Peyer's patch (tissue), 4 donors: ENCODE results near the gene BCR. TPM values are rescaled to one million over a fixed set of nuclear protein-coding genes. Genes with fewer than 3 reads are reported as not detected.

Source experiments
- DNase-seq, 3 donors: peaks; one replicate each; pipeline ENCODE4 v3.0.0-alpha.2; 2017 to 2019
- H3K27ac ChIP-seq, 4 donors: fragments of 200-600 bp; sonication (generic); one replicate each; pipeline ENCODE4 v1.5.1; 2016 to 2019
- H3K27me3 ChIP-seq, 2 donors: fragments of 200-600 bp; sonication (generic); one replicate each; pipeline ENCODE4 v1.5.1; 2019
- H3K36me3 ChIP-seq, 3 donors: fragments of 200-600 bp; sonication (generic); one replicate each; pipeline ENCODE4 v1.5.1; 2016 to 2019
- H3K4me1 ChIP-seq, 4 donors: fragments of 200-600 bp; sonication (generic); one replicate each; pipeline ENCODE4 v1.5.1; 2016 to 2019
- H3K4me3 ChIP-seq, 4 donors: fragments of 200-600 bp; sonication (generic); 1 replicate in 3 of 4; 2 replicates in 1 of 4; pipeline ENCODE4 v1.5.1; 2016 to 2019; ENCODE audit warnings: mild to moderate bottlenecking in 1 of 4
- H3K9me3 ChIP-seq, 4 donors: fragments of 200-600 bp; sonication (generic); one replicate each; pipeline ENCODE4 v1.5.1; 2016 to 2019; ENCODE audit warnings: mild to moderate bottlenecking in 1 of 4
- POLR2A ChIP-seq, 2 donors: fragments of 450-650 bp; IDR thresholded peaks; one replicate each; pipeline ENCODE4 v1.5.1; 2017; ENCODE audit warnings: antibody characterized with exemption in 2 of 2, mild to moderate bottlenecking in 2 of 2, moderate library complexity in 2 of 2
- total RNA-seq, 4 donors: library from RNA; depleted of rRNA; stranded (reverse); fragments of >200 nt; gene quantifications; one replicate each; pipeline ENCODE4 v1.1.0, GENCODE V29; 2016
- TF ChIP-seq, protein P1 (sequence below), 6 experiments: fragments of 450-650 bp in 4 of 6; fragments of 200-600 bp in 2 of 6; sonication (generic) in 1 of 6; IDR thresholded peaks; one replicate each; pipeline ENCODE4 v1.5.1; 2017 to 2019; ENCODE audit warnings: antibody characterized with exemption in 6 of 6, mild to moderate bottlenecking in 3 of 6, moderate library complexity in 1 of 6

Gene BCR
- total RNA-seq, 4 donors from 2014 or later = 55.8 to 86.9 (median 66.1) TPM

DNA sequence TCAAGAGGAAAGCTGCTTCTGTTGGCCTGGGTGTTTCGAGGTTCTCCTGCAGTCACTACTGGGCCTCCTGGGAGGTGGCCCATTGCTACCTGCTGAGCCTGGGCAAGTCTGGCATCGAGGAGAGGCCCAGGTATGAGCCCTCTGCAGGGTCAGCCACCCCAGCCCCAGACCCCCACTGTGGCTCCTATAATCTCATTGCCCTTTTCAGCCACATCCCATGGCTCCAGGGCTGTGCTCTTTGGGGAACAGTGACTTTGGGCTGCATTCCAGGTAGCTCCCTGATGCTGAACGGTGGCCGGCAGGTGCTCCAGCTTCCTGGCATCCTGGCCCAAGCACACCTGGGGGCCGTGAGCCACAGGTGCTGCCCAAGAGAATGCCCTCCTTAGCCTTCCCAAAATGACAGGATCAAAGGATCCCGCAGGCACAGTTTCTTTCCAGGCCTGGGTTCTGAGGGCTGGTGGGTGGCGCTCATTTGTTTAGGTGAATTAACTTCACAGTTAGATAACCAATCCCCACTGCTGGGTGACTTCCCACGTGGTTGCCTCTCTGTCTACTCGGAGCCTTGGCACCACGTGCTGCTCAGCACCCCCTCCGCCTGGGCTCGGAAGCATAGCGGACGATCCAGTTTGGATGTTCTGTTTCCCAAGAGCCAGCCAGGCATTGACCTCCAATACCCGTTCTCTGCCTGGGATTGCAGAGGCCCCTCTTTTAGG, 97.4 kb downstream of the BCR start:
- H3K36me3 ChIP-seq = peaks cover 0 to 36% (median 0%) of the 10 kb centered on the region in 3 donors
- H3K9me3 ChIP-seq = no peaks in the 10 kb centered on the region
- DNase-seq = no peak
- TF ChIP-seq POLR2A (IDR thresholded peaks at IDR 0.05) = no peak
- TF ChIP-seq, protein P1, sequence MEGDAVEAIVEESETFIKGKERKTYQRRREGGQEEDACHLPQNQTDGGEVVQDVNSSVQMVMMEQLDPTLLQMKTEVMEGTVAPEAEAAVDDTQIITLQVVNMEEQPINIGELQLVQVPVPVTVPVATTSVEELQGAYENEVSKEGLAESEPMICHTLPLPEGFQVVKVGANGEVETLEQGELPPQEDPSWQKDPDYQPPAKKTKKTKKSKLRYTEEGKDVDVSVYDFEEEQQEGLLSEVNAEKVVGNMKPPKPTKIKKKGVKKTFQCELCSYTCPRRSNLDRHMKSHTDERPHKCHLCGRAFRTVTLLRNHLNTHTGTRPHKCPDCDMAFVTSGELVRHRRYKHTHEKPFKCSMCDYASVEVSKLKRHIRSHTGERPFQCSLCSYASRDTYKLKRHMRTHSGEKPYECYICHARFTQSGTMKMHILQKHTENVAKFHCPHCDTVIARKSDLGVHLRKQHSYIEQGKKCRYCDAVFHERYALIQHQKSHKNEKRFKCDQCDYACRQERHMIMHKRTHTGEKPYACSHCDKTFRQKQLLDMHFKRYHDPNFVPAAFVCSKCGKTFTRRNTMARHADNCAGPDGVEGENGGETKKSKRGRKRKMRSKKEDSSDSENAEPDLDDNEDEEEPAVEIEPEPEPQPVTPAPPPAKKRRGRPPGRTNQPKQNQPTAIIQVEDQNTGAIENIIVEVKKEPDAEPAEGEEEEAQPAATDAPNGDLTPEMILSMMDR (IDR thresholded peaks at IDR 0.05) = no peak
- H3K27ac ChIP-seq = no peak overlapping the region
- H3K4me3 ChIP-seq = no peak overlapping the region
- peaks cover 0 to 17% (median 9%) of the 10 kb centered on the region in 4 donors for H3K4me1 ChIP-seq
- no peaks in the 10 kb centered on the region for H3K27me3 ChIP-seq

DNA sequence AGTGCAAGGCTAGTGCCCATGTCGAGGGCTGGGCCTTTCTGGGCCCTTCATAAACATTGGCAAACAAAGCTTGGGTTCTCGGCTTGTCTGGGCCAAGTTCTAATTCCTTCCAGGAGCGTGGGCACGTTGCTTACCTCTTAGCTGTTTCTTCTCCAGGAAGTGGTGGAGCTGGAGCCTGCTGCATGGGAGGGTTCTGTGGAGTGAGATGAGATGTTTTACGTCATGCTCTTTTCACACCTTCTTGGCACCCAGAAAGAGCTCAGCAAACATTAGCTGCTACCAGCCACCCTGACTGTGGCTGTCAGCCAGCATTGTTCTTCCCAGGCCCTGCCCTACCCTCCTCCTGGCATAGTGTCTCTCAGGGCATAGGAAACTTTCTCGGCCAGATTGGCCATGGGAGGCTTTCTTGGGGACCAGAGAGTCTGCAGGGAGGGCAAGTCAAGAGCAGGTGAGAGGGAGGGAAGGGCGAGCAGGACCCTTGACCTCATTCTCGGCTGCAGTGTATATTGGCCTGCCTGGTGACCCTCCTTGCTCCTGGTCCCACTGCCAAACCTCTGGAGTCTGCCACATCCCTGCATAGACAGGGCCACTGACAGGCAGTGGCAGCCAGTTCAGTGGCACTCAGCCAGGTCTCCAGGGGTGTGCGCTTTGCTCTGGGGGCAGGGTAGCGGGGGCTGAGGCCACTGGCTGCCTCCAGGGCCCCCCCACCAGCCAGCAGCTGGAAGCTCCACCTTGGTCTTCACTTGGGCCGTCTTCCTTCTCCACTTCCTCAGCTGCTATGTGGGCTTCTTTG, 98.8 kb downstream of the BCR start:
- no peaks in the 10 kb centered on the region for H3K9me3 ChIP-seq
- peaks cover 0 to 34% (median 0%) of the 10 kb centered on the region in 3 donors for H3K36me3 ChIP-seq
- H3K4me1 ChIP-seq = peaks cover 0 to 17% (median 9%) of the 10 kb centered on the region in 4 donors
- H3K4me3 ChIP-seq = no peak overlapping the region
- no peak for TF ChIP-seq POLR2A (IDR thresholded peaks at IDR 0.05)
- TF ChIP-seq, protein P1 (IDR thresholded peaks at IDR 0.05) = no peak
- no peaks in the 10 kb centered on the region for H3K27me3 ChIP-seq
- peak overlapping the region in 2 of 4 donors; percentile 47 to 52 for H3K27ac ChIP-seq
- peak in 2 of 3 donors; percentile 61 to 65 for DNase-seq

DNA sequence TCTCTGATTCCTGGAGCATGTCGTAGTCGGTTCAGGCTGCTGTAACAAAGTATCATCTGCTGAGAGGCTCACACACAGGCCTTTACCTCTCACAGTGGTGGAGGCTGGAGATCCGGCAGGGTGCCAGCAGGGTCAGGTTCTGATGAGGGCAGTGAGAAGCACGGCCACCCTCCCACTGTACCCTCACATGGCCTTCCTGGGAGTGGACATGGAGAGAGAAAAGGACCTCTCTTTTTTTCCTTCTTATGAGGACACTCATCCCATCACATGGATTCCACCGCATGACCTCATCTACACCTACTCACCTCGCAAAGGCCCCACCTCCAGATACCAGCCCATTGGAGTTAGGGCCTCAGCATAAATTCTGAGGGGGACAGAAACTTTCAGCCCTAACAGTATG, 99.5 kb downstream of the BCR start:
- no peak for DNase-seq
- Histone ChIP-seq H3K27ac (peak overlapping the region in 1 of 4 donors; percentile 47), H3K4me3 (no peak overlapping the region), H3K36me3 (peaks cover 0 to 35% (median 0%) of the 10 kb centered on the region in 3 donors), H3K9me3 (no peaks in the 10 kb centered on the region), H3K4me1 (peaks cover 0 to 17% (median 9%) of the 10 kb centered on the region in 4 donors), H3K27me3 (no peaks in the 10 kb centered on the region)
- TF ChIP-seq POLR2A (IDR thresholded peaks at IDR 0.05) = no peak
- TF ChIP-seq, protein P1 (IDR thresholded peaks at IDR 0.05) = no peak

DNA sequence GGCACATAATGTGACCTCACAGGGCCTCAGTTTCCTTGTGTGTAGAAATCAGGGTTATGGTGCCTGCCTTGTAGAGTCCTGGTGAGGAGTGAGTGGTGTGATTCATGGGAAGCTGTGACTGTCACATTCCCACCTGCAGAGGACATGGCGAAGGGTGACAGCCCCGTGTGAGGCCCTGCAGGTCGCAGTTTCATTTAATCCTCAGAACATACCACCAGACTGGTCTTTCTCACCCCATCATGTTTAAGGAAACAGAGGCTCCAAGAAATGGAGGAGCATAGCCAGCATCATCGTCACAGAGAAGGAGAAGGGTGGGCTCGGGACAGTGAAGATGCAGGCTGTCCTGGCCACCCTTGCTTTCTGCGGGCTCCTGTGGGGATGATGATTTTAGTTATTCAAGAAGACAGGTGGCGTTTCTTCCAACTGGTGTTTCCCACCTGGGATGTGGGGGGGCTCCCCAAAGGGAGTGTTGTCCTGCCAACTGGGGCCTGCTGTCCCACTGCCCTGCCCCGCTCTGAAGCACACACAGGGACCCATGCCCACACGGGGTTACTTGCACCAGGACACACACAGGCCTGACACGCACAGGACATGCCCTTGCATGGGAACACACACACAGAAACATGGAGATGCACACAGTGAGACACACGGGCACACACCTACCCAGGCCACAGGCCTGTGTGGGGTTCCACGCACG, 100.2 kb downstream of the BCR start:
- peaks cover 0 to 17% (median 9%) of the 10 kb centered on the region in 4 donors for H3K4me1 ChIP-seq

DNA sequence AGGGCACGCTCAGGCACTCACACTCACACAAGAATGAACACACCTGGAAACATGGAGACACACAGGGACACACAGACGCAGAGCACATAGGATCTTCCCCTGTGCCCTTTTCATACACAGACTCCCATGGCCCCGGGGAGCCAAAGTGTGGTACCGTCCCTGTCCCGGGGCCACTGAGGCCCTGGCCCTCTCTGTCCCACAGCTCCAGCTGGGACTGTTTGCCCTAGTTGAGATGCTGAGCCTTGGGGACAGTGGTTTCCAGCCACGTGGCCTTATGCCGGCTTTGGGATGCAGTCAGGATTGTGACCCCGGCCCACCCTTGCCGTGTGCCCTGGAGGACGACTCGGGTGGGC, 100.7 kb downstream of the BCR start:
- Histone ChIP-seq H3K27me3 (no peaks in the 10 kb centered on the region), H3K4me3 (no peak overlapping the region), H3K9me3 (no peaks in the 10 kb centered on the region), H3K36me3 (peaks cover 0 to 32% (median 0%) of the 10 kb centered on the region in 3 donors), H3K27ac (peak overlapping the region in 3 of 4 donors; percentile 50 to 60 (median 60)), H3K4me1 (peaks cover 0 to 17% (median 9%) of the 10 kb centered on the region in 4 donors)
- DNase-seq = no peak
- TF ChIP-seq, protein P1 (IDR thresholded peaks at IDR 0.05) = no peak
- TF ChIP-seq POLR2A (IDR thresholded peaks at IDR 0.05) = no peak

More for the DNA sequence above, 100.2 kb downstream of the BCR start:
- H3K36me3 ChIP-seq = peaks cover 0 to 35% (median 0%) of the 10 kb centered on the region in 3 donors
- DNase-seq = no peak
- no peak overlapping the region for H3K4me3 ChIP-seq
- TF ChIP-seq, protein P1 (IDR thresholded peaks at IDR 0.05) = no peak
- TF ChIP-seq POLR2A (IDR thresholded peaks at IDR 0.05) = no peak
- no peaks in the 10 kb centered on the region for H3K9me3 ChIP-seq
- H3K27ac ChIP-seq = peak overlapping the region in 1 of 4 donors; percentile 60
- no peaks in the 10 kb centered on the region for H3K27me3 ChIP-seq
